COLO668 (cell line): ENCODE results near the gene WWOX.

Experiments used
- DNase-seq: peaks from one replicate; lab custom pipeline; 2025; ENCODE audit not compliant: unreplicated experiment; lab: John Stamatoyannopoulos, UW

The WWOX gene

DNA sequence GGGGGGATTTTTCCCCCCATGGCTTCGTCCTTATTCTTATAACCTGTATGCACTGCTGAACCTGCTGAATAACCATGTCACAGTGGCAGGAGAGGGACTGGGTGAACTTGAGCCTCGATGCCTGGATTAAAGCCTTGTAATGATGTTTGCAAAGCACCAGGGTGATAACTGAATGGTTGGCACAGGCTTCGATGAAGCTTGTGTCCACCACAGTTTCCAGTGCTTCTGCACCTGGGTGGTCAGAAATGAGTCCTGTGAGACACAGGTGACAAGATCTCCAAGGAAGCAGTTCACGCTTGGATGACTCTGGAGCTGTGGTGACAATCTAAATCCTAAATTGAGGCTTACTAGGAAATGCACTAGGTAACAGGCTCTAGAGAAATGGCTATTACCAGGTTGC lies 771.8 kb downstream of the WWOX start:
- DNase-seq = no peak

DNA sequence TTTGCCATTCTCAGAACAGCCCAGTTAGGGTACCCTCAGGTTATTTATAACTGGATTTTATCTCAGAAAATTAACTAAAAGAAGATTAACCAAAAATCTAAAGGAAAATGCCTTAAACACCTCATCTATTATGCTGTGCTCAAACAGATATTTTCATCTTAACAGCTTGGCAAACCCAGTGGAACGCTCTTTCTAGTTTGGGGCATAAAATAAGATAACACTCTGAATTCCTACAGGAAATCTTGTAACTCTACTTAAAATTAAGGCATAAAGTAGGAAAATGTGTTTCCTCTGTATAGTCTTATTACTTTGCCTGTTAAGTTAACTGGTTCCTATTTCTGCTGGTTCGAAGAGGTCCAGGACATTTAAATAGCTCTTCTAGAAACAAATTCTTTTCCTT lies 777.2 kb downstream of the WWOX start:
- no peak for DNase-seq

DNA sequence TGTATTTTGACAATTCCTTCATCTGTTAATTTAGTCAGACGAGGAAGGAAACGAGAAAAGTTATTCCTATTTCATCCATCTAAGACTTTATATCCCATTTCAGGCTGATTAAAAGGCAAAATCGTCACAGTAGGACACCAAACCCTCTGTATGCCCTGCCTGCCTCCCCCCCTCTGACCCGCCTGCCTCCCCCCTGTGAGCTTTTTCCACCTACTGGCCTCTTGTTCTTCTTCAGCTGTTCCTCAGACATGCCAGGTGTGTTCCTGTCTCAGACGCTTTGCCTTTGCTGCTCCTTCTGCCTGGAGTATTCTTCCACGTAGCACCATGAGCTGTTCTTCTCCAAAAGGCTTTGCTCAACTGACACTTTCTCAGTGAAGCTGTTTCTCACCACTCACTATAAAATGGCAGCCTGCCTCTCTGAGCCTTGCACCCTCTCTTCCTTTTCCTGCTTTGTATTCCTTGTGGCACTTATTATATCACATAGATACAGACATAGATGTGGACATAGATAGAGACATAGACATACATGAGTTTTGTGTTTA lies 777.7 kb downstream of the WWOX start:
- DNase-seq = no peak

DNA sequence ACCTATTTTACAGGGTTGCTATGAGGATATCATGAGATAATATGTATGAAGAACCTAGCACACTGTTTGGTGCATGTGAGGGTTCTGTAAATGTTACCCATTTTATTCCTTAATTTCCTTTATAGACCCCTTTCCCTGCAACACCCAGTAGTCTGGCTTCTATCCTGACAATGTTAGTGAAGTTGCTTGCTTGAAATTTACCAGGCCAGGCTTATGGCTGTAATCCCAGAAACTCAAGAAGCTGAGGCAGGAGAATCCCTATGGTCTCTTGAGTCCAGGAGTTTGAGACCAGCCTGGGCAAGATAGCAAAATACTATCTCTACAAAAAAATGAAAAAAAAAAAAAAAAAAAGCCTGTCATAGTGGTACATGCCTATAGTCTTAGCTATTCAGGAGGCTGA lies 779.1 kb downstream of the WWOX start:
- DNase-seq = no peak

DNA sequence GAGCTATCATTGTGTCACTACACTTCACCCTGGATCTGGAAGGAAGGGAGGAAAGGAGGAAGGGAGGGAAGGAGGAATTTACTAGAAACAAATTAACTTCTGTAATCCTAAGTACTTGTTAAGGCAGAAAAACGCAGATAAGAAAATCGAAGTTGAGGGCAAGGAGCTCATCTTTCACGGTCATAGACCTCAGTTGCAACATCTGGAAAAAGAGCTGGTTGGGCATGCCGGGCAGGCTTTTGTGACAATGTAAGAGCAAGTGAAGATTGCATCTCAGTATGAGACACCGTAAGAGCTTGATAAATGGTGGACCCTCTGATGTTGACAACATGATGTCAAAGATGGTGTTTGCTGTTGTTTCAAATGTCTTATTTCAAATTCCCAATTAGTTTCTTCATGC lies 779.6 kb downstream of the WWOX start:
- DNase-seq = no peak

DNA sequence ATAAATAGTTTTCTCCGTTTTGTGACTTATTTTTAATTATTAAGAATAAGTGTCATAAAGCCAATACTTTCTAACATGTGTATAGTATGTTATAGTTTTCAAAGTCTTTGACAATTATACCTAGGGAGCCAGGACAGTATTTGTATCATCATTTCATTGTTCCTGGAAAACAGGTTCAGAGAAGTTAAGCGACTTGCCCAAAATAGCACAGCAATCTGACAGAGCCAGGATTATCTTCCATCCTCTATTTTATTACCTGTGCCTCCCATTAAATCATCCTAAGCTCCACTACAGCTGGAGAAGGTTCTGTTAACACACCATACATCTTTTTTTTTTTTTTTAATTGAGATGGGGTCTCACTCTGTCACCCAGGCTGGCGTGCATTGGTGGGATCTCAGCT lies 782.7 kb downstream of the WWOX start:
- no peak for DNase-seq

DNA sequence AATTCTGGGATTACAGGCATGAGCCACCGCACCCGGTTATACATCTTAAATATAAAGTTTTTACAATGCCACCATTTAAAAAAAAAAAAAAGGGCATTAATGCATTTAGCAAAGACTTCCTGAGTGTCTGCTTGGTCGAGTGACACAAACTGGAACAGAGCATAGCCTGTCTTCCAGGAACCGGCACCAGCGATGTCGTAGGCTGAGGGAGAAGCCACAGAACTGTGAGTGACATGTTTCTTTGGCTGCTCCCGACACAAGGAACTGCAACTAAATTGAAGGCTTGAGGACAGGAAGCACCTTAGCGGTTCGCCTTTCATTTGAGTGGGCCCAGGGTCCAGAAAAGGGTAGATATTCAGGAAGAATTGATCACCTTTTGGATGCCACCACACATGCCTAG lies 783.3 kb downstream of the WWOX start:
- DNase-seq = no peak

DNA sequence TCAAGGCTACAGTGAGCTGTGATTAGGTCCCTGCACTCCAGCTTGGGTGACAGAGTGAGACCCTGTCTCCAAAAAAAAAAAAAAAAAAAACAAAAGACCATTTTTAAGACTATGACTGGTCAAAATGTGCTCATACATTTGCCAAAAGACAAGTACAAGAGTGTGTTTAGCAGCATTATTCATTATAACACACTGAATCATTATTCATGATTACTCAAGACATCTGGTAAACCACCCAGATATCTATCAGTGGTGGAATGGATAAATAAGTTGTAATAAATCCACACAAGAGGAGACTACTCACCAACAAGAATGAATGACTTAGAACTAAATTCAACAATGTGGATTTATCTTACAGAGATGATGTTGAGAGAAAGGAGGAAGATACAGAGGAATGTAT lies 784.8 kb downstream of the WWOX start:
- no peak for DNase-seq

DNA sequence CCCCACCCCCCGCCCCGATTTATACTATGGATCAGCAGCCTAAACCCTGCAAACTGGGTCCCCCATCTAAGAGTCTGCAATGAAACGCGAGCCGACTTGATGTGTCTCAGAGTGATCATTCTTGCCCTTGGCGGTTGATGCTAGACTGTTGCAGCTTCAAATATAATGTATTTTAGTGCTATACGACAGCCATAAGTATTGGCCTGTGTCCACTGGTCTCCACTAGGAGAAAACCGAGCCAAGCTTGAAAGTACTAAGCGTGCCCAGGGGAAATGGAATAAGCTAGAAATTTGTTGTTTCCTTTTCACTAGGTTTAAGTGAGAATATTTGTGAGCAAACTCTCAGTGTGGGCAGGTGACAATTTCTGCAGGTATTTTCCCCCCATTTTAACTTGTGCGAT lies 789.9 kb downstream of the WWOX start:
- DNase-seq = no peak

DNA sequence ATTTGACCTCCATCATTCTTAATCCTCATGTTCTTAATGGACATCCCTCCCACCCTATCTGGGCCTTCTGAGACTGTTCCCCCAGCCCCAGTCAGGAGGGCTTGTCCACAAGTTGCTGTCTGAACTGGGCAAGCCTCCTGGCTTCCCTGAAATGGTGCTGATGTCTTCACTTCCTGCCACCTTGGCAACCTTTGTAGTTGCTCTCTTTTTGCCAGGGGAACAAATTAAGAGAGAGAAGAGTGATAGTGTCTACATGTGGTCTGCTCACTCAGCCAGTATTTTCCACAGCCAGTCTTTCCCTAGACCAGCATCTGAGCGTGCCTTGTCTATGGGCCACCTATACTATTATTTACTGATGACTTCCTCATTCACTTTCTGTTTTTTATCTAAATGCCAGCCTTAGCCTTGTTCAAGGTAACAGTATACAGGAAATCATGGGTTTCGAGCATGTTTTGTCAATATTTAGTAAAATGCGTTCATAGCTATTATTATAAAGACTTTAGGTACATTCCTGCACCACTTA lies 791.0 kb downstream of the WWOX start:
- DNase-seq = no peak

DNA sequence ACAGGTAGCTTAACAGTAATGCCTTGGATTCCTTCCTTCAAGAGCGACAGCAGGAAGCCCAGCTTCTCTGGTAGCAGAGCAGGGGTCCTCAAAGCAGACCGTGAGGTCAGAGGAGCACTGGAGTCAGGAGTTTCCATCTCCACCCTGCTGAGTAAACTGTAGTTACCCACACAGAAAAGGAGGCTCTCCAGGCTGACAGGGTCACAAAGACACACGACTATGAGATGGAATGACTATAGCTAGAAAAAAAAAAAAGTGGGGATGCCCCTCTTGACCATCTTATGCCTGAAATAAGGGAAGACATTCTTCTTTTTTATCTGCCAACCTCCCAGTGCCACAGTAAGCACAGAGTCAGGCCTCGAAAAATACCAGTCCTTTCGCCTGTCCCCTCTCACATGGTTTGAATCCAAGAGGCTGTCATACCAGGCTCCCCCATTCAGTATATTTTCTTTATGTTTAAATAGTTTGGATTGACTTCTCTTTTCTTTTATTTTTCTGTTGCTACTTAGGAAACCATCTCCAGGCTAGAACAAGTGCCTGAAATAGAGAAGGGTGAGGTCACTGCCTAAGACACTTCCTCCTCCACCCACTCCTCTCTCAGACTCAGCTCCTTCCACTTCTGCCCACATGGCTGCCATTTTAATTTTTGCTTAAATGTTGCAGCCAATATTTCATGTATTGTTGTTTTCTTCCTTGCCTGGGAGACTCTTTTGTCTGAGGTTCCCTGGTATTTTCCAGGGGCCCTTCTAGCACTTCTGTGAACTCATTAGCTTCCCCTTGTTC lies 793.7 kb downstream of the WWOX start:
- DNase-seq = no peak

DNA sequence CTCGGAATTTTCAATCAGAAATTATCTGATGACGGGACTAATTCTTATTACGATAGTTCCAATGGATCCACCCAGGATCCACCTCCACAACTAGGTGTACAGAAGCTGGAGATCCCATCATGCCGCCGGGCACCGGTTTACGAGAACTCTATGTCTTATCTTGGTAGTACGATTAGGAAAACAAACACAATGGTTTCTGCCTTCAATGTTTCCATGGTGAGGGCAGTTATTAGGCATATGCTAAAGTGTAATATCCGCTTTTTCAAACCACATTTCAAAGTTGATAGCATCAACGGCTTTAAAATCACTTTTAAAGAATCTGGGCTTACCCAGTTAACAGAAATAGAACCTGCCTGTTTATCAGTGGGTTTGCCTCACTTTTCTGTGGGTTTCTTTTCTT lies 795.4 kb downstream of the WWOX start:
- no peak for DNase-seq

DNA sequence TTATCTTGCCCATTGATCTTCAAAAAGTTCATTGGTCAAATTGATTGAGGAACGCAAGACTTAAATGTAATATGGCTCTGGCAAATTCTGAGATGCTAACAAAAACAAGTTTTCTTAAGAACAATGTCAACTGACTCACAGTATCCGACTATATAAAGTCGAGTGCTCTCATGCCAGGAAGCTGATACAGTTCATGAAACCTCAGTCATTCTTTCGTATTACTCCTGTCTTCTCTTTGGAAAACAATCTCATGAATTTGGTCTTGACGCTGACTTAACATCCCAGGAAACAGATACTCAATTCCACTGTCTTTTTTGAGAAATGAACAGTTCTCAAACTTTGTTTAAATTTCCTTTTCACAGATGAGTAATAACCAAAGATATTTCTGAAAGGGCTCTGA lies 796.2 kb downstream of the WWOX start:
- no peak for DNase-seq

DNA sequence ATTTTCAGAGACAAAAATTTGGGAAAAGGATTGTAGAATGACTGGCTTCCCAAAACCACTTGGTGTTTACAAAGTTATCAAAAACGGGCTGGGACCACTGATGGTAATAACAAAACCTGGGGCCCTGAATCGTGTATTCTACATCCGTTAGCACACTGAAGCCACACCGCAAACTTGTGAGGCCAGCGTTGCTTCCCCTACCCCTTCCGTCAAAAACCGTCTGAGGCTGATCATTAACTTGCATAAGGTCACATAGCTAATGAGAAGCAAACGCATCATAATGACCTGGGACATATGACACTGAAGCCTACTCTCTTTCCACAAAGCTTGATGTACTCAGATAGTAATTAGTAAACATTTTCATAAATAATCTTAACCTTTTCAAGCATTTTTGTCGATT lies 796.8 kb downstream of the WWOX start:
- no peak for DNase-seq

DNA sequence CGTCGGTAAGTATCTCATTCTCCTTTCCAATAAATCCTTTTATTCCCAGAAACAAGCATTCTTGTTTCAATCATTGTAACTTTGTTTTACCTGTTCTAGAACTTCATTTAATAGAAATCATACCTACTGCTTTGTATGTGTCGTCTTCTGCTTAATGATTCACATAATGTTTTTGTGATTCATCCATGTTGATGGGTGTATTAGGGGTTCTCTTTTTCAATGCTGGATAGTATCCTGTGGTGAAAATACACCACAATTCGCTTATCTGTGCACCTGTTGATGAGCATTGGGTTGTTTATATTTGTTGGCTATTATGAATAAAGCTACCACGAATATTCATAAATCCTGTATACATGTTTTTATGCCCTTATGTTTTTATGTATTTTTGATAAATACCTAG lies 797.8 kb downstream of the WWOX start:
- DNase-seq = no peak

DNA sequence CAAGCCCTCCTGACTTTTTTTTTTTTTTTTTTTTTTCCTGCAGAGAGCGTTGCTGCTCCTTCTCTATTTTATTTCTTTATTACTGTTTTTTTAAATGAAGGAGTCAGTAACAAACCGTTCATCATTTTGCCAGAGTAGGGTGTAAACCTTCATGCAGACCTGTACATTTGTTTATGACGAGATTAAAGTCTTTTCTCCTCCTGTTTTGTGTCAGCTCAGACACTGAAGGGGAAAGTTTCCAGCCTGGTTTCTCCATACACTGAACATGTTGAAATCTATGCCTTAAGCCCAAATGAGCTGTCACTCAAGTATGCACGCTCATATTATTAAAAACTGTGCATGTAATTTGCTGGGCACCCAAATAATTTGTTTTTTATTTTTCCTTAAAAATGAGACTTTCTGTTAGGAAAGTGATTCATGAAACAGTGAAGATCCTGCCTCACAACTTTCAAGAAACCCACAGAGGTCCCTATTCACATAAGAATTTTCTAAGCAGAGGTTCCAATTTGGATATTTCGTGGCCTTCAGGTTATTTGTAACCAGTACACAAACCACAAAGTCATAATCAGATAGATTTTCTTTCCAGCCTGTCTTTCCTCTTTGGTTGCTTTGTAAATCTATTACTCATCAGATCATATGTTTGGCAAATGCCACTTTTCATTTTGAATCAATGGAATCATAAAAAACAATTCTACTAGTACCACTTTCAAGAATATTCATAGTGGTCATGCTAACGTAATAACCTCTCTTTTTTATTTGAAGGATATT lies 800.8 kb downstream of the WWOX start:
- no peak for DNase-seq

DNA sequence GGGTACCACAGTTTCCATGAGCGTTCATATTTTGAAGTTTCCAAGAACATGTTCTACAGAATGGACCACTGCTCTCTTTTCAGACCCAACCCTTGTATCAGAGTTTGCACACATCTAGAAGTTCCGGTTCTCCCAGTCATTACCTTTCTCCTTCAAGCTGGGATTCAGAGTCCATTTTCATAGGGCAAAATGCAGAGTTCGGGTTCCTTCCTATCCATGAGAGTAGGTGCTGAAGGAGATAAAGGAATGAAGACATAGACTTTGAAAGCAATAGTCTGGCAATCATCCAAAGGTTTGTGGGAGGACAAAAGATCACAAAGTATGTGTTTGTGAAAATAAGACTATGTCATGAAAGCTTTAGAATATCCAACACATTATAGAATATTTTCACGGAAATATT lies 801.5 kb downstream of the WWOX start:
- no peak for DNase-seq

DNA sequence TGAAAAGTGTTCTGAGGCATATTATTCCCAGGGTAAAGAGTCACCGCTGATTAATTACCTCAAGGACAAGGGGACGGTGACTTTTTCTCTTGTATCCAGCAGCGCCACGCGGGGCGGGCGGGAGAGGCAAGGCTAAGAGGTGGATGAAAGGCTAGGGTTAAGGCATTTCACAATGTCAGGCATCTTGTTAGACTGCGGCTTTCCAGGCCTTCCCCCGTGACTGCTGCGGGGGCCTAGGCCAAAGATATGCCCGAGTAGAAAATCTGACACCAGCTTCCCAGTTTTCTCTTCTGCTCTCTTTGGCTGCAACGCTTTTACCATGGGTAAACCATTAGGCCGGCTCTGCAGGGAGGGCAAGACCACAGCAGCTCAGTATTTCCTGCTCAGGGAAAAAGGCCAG lies 802.9 kb downstream of the WWOX start:
- no peak for DNase-seq

DNA sequence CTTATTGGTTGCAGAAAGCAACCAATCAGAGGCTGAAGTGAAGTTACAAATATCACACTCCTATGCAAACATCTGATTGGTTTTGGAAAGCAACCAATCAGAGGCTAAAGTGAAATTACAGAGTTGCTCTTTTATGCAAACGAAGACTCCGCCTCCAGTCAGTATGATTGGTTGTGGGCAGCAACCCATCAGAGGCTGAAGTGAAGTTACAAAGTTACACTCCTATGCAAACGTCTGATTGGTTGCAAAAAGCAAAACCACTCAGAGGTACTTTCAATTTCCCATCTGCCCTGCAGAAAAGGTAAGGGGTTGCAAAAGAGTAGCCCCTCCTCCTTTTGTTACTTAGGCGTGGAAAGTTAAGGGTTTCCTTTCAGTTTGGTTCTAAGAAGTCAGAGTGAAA lies 803.8 kb downstream of the WWOX start:
- DNase-seq = no peak

DNA sequence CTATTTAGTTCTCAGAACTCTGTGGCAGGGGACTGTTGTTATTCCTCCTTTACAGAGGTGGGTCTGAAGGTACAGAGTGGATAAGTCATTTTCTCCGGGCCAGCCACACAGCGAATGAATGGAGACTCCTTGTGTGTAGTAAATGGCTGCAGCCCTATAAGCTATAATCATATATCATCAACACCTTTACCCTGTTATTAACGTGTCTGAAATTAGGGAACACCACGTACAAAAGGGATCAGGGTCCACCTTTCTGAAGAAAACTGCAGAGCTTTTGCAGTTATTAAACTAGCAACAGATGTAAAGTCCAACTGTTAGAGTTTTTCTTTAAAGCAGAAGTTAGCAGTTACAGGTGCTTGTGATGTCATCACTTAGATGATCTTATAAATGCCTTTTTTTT lies 804.4 kb downstream of the WWOX start:
- no peak for DNase-seq

DNA sequence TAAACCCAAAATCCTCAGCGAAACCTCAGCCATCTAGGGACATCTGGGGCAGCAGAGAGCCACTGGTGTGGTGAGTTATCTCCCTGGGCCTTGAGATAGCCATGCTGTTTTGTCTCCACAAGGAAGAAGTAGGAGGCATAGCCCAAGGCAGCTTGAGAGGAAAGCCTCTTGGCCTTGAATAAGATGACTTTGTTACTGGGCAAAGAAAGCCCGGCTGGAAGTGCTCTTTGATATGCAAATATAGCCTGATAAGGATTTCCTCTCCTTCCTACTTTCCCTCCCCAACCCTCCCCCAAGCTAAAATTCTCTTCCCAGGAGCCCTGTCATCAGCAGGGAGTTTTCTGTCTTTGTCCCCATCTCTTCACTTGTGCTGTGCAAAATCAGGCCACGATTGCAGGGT lies 806.7 kb downstream of the WWOX start:
- DNase-seq = no peak

DNA sequence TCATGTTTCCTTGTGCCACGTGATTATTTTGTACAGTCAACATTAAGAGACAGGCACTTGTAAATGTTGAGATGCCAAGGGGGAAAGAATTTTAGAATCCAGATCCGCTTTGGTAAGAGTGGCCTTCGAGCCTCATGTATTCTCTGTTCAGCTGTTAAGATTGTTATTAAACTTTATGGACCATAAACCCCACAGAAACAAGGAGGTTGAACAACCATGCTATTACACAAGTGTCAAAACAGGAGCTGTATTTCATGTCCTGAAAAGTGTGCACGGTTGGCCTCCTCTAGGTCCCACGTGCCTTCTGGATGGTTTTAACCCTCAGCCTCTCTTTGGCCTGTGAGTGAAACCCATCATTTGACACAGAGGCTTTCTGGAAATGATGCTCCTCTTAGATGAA lies 809.8 kb downstream of the WWOX start:
- DNase-seq = no peak
